ENCODE data around the gene CCDC40. TPM values are rescaled to one million over a fixed set of nuclear protein-coding genes. Genes with fewer than 3 reads are reported as not detected.

Gene CCDC40
- total and polyA plus RNA-seq, 2 of the 13 experiments (the other 11 are each of a cell fraction or from before 2014, with no cell fraction given), result 4.1 to 5.5 TPM

DNA sequence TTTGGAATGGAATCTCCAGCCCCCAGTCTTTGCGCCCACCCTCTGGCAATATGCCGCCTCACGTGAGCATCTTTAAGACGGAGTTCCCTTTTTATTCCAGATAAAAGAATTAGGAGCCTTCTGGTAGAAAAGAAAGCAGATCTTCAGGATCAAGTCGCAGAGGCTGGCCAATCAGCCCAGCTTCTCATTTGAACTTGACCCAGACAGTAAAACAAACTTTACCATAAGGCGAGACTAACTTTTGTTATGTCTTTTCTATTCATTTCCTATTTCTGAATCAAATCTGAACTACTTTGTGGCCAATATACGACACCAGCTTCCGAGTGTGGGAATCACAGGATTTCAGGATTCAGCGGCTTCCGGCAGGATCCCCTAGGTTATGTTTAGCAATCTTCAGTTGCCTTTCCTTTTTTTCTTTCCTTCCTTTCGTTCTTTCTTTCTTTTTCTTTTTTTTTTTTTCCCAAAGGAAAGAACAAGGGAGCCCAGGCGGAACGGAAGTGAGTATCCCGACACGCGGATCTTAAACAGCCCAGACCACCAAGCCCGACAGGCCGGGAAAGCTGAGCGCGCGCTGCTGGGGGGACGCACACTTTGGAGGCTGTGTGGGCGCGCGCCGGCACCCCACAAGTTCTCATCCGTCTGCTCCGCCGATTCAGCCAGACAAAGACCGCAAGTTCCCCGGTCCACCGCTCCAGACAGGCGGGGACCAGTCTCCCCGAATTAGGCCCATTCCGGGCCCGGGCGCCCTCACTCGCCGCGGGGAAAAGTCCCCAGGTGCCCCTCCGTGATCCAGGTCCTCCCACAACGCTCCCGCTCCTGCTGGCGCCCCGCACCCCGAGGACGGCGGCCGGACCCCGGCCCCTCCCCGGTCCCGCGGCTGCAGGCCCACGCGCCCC, 1.4 kb upstream of the CCDC40 start (continued):
- TF ChIP-seq, protein P1, sequence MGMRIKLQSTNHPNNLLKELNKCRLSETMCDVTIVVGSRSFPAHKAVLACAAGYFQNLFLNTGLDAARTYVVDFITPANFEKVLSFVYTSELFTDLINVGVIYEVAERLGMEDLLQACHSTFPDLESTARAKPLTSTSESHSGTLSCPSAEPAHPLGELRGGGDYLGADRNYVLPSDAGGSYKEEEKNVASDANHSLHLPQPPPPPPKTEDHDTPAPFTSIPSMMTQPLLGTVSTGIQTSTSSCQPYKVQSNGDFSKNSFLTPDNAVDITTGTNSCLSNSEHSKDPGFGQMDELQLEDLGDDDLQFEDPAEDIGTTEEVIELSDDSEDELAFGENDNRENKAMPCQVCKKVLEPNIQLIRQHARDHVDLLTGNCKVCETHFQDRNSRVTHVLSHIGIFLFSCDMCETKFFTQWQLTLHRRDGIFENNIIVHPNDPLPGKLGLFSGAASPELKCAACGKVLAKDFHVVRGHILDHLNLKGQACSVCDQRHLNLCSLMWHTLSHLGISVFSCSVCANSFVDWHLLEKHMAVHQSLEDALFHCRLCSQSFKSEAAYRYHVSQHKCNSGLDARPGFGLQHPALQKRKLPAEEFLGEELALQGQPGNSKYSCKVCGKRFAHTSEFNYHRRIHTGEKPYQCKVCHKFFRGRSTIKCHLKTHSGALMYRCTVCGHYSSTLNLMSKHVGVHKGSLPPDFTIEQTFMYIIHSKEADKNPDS (CRISPR knock-in tag; IDR thresholded peaks at IDR 0.05), result no peak
- TF ChIP-seq REL (CRISPR knock-in tag; conservative IDR thresholded peaks at IDR 0.05), result no peak
- TF ChIP-seq CEBPG (CRISPR knock-in tag; IDR thresholded peaks at IDR 0.05), result no peak
- TF ChIP-seq ZNF616 (CRISPR knock-in tag; IDR thresholded peaks at IDR 0.05; ENCODE audit: low read depth), result no peak
- TF ChIP-seq, protein P2, sequence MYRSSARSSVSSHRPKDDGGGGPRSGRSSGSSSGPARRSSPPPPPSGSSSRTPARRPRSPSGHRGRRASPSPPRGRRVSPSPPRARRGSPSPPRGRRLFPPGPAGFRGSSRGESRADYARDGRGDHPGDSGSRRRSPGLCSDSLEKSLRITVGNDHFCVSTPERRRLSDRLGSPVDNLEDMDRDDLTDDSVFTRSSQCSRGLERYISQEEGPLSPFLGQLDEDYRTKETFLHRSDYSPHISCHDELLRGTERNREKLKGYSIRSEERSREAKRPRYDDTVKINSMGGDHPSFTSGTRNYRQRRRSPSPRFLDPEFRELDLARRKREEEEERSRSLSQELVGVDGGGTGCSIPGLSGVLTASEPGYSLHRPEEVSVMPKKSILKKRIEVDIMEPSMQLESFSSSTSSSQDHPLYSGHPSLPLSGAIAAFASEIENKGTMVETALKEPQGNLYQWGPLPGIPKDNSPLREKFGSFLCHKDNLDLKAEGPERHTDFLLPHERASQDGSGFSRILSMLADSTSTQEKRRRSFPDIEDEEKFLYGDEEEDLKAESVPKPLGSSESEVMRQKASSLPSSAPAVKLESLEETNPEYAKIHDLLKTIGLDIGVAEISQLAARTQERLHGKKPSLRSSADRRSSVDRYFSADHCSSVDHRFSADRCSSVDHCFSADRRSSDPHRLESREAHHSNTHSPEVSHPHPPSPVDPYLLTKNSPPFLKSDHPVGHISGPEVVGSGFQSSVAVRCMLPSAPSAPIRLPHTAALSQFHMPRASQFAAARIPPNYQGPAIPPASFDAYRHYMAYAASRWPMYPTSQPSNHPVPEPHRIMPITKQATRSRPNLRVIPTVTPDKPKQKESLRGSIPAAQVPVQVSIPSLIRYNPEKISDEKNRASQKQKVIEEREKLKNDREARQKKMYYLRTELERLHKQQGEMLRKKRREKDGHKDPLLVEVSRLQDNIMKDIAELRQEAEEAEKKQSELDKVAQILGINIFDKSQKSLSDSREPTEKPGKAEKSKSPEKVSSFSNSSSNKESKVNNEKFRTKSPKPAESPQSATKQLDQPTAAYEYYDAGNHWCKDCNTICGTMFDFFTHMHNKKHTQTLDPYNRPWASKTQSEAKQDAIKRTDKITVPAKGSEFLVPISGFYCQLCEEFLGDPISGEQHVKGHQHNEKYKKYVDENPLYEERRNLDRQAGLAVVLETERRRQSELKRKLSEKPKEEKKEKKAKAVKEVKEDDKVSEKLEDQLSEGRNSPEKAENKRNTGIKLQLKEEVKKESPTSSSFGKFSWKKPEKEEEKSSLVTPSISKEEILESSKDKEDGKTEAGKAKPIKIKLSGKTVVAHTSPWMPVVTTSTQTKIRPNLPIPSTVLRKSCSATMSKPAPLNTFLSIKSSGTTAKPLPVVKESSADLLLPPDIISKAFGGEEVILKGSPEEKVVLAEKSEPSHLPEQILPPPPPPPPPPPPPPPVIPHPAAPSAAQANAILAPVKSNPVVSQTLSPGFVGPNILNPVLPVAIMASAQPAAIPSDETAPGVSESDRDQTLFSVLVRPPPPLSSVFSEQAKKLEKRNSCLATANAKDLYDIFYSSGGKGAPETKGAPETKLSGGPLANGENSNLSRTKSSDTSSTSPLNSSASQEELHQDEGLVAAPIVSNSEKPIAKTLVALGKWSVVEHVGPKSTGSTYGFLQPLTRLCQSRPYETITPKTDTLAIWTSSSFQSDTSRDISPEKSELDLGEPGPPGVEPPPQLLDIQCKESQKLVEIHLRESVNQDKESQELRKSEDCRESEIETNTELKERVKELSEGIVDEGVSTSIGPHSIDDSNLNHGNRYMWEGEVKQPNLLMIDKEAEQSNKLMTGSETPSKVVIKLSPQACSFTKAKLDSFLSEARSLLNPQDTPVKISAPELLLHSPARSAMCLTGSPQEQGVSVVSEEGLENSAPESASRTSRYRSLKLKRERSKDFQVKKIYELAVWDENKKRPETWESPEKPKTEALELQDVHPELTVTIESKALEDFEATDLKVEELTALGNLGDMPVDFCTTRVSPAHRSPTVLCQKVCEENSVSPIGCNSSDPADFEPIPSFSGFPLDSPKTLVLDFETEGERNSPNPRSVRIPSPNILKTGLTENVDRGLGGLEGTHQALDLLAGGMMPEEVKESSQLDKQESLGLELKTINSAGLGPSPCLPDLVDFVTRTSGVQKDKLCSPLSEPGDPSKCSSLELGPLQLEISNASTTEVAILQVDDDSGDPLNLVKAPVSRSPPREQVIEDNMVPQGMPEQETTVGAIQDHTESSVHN (CRISPR knock-in tag; IDR thresholded peaks at IDR 0.05), result no peak
- no peak for TF ChIP-seq SMARCE1 (IDR thresholded peaks at IDR 0.05; ENCODE audit: borderline replicate concordance)
- TF ChIP-seq, protein P3, sequence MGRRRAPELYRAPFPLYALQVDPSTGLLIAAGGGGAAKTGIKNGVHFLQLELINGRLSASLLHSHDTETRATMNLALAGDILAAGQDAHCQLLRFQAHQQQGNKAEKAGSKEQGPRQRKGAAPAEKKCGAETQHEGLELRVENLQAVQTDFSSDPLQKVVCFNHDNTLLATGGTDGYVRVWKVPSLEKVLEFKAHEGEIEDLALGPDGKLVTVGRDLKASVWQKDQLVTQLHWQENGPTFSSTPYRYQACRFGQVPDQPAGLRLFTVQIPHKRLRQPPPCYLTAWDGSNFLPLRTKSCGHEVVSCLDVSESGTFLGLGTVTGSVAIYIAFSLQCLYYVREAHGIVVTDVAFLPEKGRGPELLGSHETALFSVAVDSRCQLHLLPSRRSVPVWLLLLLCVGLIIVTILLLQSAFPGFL (CRISPR knock-in tag; IDR thresholded peaks at IDR 0.05), result no peak
- TF ChIP-seq, protein P4, sequence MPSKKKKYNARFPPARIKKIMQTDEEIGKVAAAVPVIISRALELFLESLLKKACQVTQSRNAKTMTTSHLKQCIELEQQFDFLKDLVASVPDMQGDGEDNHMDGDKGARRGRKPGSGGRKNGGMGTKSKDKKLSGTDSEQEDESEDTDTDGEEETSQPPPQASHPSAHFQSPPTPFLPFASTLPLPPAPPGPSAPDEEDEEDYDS (CRISPR knock-in tag; IDR thresholded peaks at IDR 0.05), result no peak
- TF ChIP-seq NRL (CRISPR knock-in tag; IDR thresholded peaks at IDR 0.05; ENCODE audit: borderline replicate concordance), result peak; percentile 44; the same call in 1 of the 2 replicates
- no peak for TF ChIP-seq ZKSCAN5 (CRISPR knock-in tag; IDR thresholded peaks at IDR 0.05)
- no peak for TF ChIP-seq ZEB1 (IDR thresholded peaks at IDR 0.05; ENCODE audit: insufficient replicate concordance, low read depth)
- no peak for TF ChIP-seq PCBP1 (IDR thresholded peaks at IDR 0.05; ENCODE audit: borderline replicate concordance, low read depth, low read length)
- no peak for TF ChIP-seq NPAS2 (CRISPR knock-in tag; IDR thresholded peaks at IDR 0.05; ENCODE audit: borderline replicate concordance)
- no peak for TF ChIP-seq NFYC (CRISPR knock-in tag; IDR thresholded peaks at IDR 0.05)
- no peak for TF ChIP-seq ATF7 (IDR thresholded peaks at IDR 0.05)
- TF ChIP-seq ATF7 (CRISPR knock-in tag; IDR thresholded peaks at IDR 0.05), result no peak
- no peak for TF ChIP-seq SOX6 (IDR thresholded peaks at IDR 0.05)
- no peak for TF ChIP-seq SOX6 (CRISPR knock-in tag; IDR thresholded peaks at IDR 0.05)
